OCI-LY3 (cell line): Measurements from ENCODE around the gene ZNF597.

ENCODE experiments used
- H2AFZ ChIP-seq: fragments of 200-600, 300-600 bp; shearing (Covaris generic); 2 replicates; pipeline ENCODE4 v1.6.0; 2014; ENCODE audit warnings: antibody characterized with exemption, low read depth, low read length
- H3K27ac ChIP-seq: fragments of 200-600, 300-600 bp; sonication (generic); 2 replicates; pipeline ENCODE4 v1.5.1; 2014; ENCODE audit warnings: mild to moderate bottlenecking, low read length, moderate library complexity, mixed read lengths
- H3K27me3 ChIP-seq: fragments of 200-600, 300-600 bp; sonication (generic); 2 replicates; pipeline ENCODE4 v1.6.1; 2014; ENCODE audit warnings: low read depth, low read length, mixed read lengths
- H3K36me3 ChIP-seq: fragments of 200-600, 300-600 bp; sonication (generic); replicated peaks from 2 replicates; pipeline ENCODE3; 2014; ENCODE audit warnings: low read depth, low read length, mixed read lengths
- H3K4me1 ChIP-seq: fragments of 300-600, 200-600 bp; sonication (generic); 2 replicates; pipeline ENCODE4 v1.6.1; 2014; ENCODE audit warnings: low read length, mixed read lengths
- H3K4me2 ChIP-seq: fragments of 200-600, 300-600 bp; sonication (generic); 2 replicates; pipeline ENCODE4 v1.6.1; 2014; ENCODE audit warnings: low read length, mixed read lengths
- H3K4me3 ChIP-seq: fragments of 300-600, 200-600 bp; sonication (generic); 2 replicates; pipeline ENCODE4 v1.5.1; 2014; ENCODE audit warnings: antibody characterized with exemption, mild to moderate bottlenecking, low read length, moderate library complexity
- H3K79me2 ChIP-seq: fragments of 300-600, 200-600 bp; shearing (Covaris generic); 2 replicates; pipeline ENCODE4 v1.6.1; 2014; ENCODE audit warnings: mild to moderate bottlenecking, low read length, mixed read lengths
- H3K9ac ChIP-seq: fragments of 300-600, 200-600 bp; shearing (Covaris generic); 2 replicates; pipeline ENCODE4 v1.6.0; 2014; ENCODE audit warnings: mild to moderate bottlenecking, low read length, moderate library complexity
- H3K9me3 ChIP-seq: fragments of 200-600, 300-600 bp; shearing (Covaris generic); 2 replicates; pipeline ENCODE4 v1.6.1; 2014; ENCODE audit warnings: low read length, mixed read lengths; ENCODE audit not compliant: insufficient read depth
- H4K20me1 ChIP-seq: fragments of 200-600, 300-600 bp; sonication (generic); 2 replicates; pipeline ENCODE4 v1.6.1; 2016; ENCODE audit warnings: low read length, mixed read lengths; ENCODE audit not compliant: insufficient read depth
- CTCF ChIP-seq: fragments of 200-600, 300-600 bp; sonication (generic); IDR thresholded peaks from 2 replicates; pipeline ENCODE4 v1.5.1; 2014; ENCODE audit warnings: antibody characterized with exemption, low read length, low read depth
- EZH2phosphoT487 ChIP-seq: fragments of 200-600 bp; shearing (Covaris generic); IDR thresholded peaks from 2 replicates; pipeline ENCODE4 v1.6.1; 2018; ENCODE audit warnings: antibody characterized with exemption, mixed run types, low read depth

The ZNF597 gene

GRCh38 chr16:3467182-3467581 lies 23.9 kb upstream of the ZNF597 start:
- Histone ChIP-seq H3K4me2 (no peak overlapping the region), H2AFZ (no peak overlapping the region), H3K27ac (no peak overlapping the region), H3K9ac (no peak overlapping the region), H3K36me3 (peaks cover 25% of the 10 kb centered on the region), H3K79me2 (peaks cover 100% of the 10 kb centered on the region), H3K27me3 (no peaks in the 10 kb centered on the region), H3K4me3 (no peak overlapping the region), H4K20me1 (peaks cover 62% of the 10 kb centered on the region), H3K9me3 (no peaks in the 10 kb centered on the region), H3K4me1 (0 out of 2 replicates have a peak, but pooled peaks cover 2% of the 10 kb centered on the region)
- TF ChIP-seq EZH2phosphoT487 = no peak
- no peak for TF ChIP-seq CTCF

- Histone ChIP-seq H3K36me3 (peaks cover 17% of the 10 kb centered on the region), H3K4me2 (no peak overlapping the region), H2AFZ (no peak overlapping the region), H3K4me1 (0 out of 2 replicates have a peak, but pooled peaks cover 2% of the 10 kb centered on the region), H3K27ac (no peak overlapping the region), H3K4me3 (no peak overlapping the region), H3K79me2 (peaks cover 100% of the 10 kb centered on the region), H3K9ac (no peak overlapping the region), H3K9me3 (no peaks in the 10 kb centered on the region), H4K20me1 (peaks cover 71% of the 10 kb centered on the region), H3K27me3 (no peaks in the 10 kb centered on the region)
- no peak for TF ChIP-seq CTCF
- no peak for TF ChIP-seq EZH2phosphoT487
Observed at GRCh38 chr16:3465911-3466584, 22.7 kb upstream of the ZNF597 start.

GRCh38 chr16:3465301-3465700 lies 22.0 kb upstream of the ZNF597 start:
- 0 out of 2 replicates have a peak, but pooled peaks cover 2% of the 10 kb centered on the region for H3K4me1 ChIP-seq
- peaks cover 16% of the 10 kb centered on the region for H3K36me3 ChIP-seq
- H3K9ac ChIP-seq = no peak overlapping the region
- no peaks in the 10 kb centered on the region for H3K9me3 ChIP-seq
- TF ChIP-seq CTCF = no peak
- TF ChIP-seq EZH2phosphoT487 = no peak
- H2AFZ ChIP-seq = no peak overlapping the region
- no peak overlapping the region for H3K27ac ChIP-seq
- peaks cover 100% of the 10 kb centered on the region for H3K79me2 ChIP-seq
- no peak overlapping the region for H3K4me2 ChIP-seq
- H3K4me3 ChIP-seq = no peak overlapping the region
- no peaks in the 10 kb centered on the region for H3K27me3 ChIP-seq
- H4K20me1 ChIP-seq = peaks cover 73% of the 10 kb centered on the region

GRCh38 chr16:3461151-3461550 lies 17.8 kb upstream of the ZNF597 start:
- Histone ChIP-seq H3K4me3 (no peak overlapping the region), H3K9me3 (no peaks in the 10 kb centered on the region), H3K27me3 (no peaks in the 10 kb centered on the region), H3K79me2 (peaks cover 89% of the 10 kb centered on the region), H4K20me1 (peaks cover 44% of the 10 kb centered on the region), H3K4me2 (no peak overlapping the region), H3K27ac (no peak overlapping the region), H2AFZ (no peak overlapping the region), H3K9ac (no peak overlapping the region), H3K36me3 (peaks cover 8% of the 10 kb centered on the region), H3K4me1 (peaks cover 16% of the 10 kb centered on the region)
- TF ChIP-seq CTCF (peak; percentile 32), EZH2phosphoT487 (no peak)
